GM19467 (cell line): ENCODE results near the gene COL17A1.

Source experiments
- ATAC-seq: cut with Tn5 transposase; IDR thresholded peaks from one replicate; pipeline ENCODE4 v1.9.1; 2021; ENCODE audit warnings: mild to moderate bottlenecking, moderate library complexity; ENCODE audit not compliant: unreplicated experiment

Gene COL17A1

DNA sequence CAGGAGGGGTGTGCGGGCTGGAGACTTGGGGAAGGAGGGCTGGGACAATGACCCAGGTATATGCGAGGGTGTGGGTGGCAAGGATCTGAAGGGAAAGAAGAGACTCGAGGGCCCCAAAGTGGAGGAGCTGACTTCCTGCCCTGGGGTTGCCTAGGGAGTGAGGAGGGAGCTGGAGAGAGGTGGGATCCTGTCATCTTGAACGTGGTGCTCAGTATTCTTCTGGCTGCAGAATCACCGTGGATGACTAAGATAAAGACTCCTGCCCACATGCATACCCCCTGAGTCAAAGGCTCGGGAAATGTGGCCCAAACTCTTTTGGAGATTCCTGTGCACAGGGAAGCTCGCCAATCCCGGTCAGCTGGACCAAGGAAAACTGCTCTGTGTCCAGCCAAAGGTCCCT, 31.2 kb downstream of the COL17A1 start:
- no peak for ATAC-seq

DNA sequence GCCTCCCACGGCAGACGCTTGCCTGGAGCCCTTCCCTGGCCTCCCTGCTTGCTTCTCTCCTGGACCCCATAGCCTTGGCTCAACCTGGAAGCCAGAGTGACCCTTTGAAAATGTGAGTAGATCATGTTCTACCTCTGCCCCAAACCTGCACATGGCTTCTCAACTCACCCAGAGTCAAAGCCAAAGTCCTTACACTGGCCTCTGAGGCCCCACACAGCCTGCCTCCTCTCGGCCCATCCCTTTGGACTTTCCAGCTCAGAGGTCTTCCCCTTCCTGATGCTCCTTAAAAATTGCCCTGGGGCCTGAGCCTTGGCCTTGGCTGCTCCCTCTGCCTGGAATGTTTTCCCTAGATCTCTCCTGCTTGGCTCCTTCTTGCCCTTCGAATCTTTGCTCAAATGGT, 32.5 kb downstream of the COL17A1 start:
- ATAC-seq: no peak

DNA sequence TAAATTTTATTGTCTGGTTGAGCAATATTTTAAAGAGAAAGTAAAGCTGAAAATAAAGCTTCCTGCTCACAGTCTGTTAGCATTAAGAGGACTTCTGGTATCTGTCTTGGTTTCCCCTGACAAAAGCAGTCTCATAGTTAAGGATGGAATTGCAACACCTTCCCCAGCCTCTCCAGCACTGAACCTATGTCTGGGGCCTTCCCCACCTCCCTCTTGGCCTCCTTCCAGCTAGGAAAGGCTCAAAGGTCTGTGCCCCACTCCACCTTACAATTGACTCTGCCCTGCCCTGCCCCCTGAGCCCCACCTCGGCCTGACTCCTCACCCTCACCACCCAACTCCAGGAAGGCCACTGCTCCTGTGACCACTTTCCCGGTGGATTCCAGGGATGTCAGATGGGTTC, 33.2 kb downstream of the COL17A1 start:
- ATAC-seq: no peak

DNA sequence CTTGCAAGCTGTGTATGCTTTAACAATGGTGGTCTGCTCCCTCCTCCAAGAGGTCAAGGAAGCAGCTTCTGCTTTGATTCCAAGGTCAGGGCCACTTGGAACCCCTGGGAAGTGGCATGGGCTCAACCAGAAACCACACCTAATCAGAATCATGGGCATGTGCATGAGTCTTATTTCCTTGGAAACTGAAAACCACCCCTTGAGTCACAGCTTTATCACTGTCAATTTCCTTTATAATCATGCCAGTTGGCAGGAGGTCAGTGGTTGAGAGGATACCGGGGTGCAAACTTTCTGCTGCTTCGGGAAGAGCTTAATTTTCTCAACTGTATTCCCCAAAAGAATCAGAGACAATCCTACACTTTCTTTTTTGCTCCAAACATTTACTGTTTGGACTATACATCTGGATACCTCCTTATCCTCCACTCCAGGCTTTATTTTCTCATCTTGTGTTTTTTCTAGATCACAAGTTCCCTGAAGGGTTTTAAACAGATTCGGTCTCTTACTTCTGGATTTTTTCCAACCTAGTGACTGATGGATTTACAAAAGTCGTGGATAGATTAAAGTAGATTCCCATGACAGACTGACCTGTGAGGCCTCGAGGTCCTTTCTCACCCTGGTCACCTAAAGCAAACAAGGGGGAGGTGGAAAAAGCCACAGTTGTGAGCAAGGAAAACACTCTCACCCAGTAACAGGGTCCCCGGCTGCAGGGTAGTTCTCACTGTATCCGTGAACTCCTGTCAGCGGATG, 36.0 kb downstream of the COL17A1 start:
- no peak for ATAC-seq

DNA sequence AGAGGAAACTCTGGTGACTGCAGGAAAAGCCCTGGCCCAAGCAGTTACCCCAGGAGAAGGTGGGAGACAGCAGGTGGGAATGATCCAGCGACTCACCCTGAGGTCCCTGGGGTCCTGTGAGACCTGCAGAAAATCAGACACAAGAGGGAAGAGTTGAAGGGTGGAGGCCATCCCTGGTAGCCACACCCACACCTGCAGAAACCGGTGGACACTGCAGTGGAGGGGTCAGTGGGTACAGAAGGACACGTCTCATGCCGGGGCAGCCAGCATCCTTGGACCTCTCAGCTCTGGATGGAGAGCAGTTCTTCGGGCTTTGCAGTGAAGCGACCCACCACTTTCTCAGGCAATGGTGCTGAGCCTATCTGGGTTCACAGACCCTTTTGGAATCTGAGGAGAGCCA, 39.0 kb downstream of the COL17A1 start:
- no peak for ATAC-seq

DNA sequence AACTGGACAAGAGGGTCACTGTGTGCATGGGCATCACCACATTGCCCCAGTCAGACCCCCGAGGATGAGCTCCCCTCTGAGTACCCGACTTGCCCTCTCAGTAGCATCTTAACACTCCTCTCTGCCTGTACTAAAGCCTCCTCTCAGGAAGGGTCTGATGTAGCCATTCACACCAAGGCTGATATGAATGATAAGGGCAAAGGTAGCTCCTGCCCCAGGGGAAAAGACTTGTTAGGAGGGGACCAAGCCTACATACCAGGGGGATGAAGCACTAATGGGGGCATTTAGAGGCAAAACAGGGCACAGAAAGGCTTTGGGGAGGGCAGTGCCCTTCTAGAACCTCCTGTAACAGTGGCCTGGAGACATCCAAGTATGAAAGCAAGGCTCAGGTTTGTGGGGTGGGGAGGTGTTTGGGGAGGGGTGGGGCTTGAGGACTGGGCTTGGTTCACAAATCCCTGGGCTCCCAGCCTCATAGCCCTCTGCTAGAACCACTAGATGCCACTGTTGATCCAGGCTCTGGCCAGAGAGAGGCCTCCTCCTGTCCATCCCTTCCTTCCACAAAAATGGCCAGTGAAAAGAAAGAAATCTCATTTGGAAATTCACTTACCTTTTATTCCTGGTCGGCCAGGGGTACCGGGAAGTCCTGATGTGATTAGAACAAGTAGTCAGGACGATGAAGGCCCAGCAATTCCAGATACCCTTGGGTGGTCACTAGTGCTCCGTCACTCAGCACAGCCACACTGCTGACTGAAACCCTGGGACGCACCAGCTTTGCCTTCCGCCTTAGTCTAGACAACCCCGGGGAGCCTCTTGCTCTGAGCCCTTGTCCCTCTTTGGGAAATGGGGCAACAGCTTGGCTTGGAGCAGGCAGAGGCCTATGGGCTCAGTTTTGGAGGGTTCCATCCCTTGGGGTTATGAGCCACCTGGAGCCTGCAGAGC, 40.3 kb downstream of the COL17A1 start:
- no peak for ATAC-seq

DNA sequence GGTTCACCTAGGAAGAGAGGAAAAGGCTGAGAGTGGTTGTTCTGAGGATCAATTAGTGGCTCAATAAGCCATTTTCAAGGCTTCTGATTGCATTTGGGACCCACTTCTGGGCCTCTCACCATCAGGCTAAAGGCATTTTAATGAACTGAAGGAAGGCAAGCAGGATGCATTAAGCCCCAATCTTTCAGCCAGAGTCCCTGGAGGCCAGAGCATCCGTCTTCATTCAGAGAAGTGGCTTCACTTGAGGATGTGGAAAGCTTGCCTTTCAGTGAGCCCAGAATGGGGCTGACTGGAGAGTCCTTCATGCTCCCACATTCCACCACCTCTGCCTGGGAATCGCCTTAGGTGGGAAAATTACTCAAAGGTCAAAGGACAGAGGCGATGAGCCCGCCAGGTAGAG, 41.8 kb downstream of the COL17A1 start:
- ATAC-seq: no peak

DNA sequence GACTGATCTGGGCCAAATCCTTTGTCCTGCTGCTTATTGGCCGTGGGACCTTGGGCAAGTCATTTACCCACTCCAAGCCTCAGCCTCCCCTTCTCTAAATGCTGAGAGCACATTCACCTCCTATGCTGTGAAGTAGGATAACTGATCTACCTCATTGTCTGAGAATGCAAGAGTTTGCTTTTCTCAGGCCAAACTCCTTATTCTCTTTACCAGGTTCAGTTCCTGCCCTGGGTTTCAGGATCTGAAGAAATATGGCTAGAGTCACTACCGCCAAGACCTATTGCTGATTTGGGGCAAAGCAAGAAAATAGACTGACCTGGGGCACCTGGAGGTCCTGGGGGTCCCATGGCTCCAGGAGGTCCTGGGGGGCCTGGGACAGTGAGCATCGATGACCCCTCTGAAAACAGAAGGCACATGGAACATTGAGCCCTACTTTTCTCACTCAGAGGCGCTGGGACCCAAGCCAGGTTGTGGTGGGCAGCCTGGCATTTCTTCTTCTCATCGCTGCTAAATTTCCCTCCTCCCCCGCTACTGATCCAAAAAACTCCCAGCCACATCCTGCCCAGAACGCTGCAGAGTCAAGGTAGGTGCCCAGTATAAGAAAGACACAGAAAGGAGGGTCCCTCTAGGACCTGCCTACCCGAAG, 42.4 kb downstream of the COL17A1 start:
- no peak for ATAC-seq

DNA sequence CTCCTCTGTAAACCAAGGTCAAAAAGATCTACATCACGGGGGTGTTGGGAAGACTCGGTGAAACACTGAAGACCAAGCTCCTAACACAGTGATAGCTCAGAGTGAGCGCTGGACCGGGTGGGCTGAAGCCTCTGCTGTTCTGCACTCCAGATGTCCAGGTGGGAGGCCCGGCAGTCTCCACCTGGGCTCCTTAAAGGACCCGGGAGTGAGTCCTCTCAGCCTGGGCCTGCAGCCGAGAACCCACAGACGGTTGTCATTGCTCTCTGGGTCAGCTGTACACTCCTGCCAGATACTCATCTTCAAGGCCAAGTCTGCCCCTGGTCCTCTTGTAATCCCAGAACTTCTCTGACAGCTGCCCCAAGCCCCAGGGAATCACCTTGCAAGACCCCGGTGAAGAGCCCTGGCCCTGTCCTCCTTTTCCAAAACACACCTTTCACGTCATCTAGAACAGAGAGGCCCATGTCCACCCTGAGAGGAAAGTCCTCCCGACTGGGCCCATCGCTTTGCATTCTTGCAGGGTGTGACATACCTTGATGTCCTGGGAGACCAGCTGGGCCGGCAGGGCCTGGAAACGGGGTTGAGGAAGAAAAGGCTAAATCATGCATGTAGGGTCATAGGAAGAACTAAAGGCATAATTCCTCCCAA, 43.7 kb downstream of the COL17A1 start:
- no peak for ATAC-seq

DNA sequence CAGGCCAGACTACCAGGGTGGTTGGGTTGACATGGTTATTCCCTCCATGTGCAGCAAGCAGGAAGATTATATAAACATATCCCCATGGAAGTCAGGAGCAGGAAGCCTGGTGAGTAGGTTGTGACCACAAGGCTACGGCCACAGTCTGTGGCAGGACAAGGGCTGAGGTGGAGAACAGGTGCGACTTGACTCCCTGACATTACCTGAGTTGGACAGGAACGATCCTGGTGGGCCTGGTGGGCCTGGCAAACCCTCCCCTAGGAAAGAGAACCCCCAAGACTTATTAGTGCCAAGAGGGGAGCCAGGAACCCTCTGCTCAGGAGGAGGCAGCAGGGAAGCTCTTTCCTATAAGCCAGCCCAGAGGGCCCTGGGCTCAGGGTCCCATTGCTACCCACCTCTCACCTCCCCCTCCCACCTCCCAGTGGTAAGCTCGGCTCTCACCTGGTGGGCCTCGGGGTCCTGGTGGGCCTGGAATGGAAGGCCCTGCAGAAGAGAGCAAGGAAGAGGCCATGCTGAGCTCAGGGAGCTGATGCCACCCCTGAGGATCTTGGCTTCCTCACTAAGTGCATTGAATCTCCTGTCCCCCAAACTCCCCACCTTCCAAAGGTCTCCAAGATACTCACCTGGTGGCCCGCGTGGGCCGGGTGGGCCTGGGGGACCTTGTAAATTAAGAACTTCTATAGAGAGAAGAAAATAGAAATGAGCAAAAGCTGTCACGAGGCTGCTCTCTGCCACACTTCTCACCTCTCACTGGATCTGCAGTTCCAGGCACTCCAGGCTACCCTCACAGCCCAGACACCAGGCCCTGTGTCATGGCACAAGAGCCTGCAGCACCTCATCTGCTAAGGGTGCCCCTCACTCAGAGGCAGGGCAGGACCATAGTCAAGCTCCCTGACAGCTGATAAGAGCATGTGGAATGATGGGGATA, 44.6 kb downstream of the COL17A1 start:
- ATAC-seq: no peak

DNA sequence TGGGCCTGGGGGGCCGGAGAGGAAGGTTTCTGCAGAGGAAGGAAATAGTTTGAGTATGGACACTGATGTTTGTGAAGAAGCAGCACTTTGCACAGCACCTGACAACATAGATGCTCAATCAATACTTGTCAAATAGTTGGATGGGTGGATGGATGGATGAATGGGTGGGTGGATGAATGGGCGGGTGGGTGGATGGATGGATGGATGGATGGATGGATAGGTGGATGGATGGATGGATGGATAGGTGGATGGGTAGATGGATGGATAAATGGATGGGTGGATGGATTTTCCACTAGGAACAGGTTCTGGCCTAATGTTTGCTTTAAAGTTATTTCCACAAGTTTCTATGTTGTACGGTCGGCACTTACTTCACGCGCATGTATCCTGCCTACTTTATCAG, 45.3 kb downstream of the COL17A1 start:
- no peak for ATAC-seq

DNA sequence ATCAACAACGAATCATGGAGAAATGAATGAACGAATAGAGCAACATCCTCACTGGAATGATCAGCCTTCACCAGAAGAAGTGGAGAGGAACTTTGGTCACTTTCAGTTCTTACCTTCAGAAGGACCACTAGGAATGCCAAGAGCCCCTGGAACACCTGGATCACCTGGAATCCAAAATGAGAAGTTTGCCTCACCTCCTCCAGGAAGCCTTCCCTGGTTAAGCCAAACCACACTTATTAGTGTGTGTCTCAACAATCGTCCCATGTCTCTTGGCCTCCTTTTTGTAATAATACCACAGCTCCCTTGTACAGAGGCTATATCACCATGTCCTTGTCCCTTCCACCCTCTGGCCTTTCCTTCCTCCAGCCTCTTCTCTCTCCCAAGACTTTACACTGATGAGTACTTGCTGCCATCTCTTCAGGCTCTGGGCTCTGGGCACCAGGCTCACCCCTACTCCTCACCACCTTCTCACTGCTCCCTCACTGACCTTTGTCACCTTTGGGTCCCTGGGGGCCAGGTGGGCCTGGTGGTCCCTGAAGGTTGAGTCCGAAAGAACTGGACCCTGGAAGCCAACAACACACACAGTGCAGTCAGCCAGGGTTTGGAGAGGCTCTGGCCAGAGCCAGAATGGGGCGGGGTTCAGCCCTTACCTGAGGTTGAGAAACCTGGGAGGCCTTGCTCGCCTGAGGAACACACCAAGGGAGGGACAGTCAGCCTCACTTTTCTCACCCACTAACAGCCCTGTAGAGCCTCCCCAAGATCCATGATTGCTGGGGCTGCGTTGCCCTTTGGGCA, 46.5 kb downstream of the COL17A1 start:
- no peak for ATAC-seq

DNA sequence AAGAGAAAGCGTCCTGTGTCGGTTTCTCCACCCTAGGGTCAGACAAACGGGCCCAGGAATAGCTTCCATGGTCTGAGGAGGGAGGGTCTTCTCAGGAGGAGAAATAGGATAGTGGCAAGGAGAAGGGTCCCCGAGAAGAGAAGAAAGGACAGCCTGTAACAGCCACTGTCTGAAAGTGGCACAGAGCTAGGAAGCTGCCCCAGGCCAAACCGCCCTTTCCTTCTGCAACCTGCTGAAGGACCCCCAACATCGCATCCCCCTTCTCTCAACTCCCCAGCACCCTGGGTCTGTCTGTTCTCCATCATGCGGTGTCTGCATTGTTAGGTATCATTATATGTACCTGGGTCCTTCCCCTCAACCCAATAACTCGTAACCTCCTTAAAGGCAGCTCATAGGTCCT, 47.1 kb downstream of the COL17A1 start:
- no peak for ATAC-seq

DNA sequence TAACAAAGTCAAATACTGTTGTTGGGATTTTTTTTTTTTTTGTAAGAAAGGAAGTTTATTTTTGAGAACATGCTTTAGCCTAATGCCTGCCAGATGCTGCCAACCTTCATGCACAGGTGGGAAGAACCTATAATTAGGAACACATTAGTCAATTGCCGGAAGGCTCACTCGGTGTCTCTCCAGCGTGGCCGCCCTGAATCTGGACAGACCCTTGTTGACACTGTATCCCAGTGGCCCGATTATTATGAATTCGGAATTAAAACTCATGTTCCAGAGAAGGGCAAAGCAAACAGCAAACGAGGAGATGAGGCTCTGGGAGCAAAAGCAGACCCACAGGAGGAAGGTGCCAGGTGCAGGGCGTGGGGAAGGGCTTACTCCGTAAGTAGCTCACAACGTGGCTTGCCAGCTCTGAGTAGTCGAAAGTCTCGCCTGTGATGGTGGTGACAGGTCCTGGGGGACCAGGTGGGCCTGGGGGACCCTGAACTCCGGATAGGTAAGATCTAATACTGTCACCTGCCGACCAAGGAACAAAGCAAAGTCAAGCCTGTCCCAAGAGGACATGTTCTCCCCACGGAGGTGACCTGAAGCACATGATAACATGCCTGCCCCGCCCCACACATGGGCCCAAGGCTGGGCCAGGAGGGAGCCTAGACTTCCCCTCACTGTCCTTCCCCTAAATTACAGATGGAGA, 48.3 kb downstream of the COL17A1 start:
- ATAC-seq: no peak

DNA sequence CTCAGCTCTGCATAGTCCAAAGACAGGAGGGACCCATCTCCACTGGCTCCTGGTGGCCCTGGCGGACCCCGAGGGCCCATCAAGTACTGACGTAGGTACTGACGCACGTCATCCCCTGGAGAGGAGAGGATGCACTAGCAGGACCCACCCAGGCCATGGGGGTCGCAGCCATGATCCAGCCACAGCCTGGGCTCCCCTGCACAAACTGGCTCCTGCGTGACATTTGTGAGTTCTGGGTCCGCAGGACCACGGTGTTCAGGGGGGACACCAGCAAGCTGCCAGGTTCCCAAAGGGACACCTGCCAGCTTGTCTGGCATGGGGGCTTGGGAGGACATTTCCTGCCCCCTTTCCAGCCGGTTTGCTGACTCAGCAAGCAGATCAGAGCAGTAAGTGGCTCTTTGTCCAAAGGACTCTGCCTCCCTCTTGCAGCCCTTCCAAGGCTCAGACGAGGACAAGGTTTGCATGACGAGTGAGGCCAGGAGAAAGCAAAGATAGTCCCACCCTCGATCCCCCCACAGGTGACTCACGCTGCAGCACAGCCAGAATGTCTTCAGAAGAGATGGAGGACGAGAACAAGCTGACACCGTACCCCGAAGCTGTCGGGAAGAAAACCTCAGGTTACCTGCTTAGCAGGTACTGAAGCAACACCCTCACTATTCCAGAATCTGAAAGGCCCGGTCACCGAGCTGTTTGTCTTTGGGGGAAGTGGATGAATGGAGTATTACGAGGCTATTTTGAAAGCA, 49.0 kb downstream of the COL17A1 start:
- ATAC-seq: no peak

DNA sequence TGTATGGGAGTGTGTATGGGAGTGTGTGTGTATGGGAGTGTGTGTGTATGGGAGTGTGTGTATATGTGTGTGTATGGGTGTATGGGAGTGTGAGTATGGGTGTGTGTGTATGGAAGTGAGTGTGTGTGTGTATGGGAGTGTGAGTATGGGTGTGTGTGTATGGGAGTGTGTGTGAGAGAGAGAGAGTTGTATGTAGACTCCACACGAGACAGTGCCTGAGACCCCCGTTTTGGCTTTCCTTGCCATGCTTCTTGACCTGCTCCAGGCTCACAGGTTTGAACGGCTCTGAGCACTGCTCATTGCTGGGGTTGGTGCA, 49.7 kb downstream of the COL17A1 start:
- no peak for ATAC-seq

DNA sequence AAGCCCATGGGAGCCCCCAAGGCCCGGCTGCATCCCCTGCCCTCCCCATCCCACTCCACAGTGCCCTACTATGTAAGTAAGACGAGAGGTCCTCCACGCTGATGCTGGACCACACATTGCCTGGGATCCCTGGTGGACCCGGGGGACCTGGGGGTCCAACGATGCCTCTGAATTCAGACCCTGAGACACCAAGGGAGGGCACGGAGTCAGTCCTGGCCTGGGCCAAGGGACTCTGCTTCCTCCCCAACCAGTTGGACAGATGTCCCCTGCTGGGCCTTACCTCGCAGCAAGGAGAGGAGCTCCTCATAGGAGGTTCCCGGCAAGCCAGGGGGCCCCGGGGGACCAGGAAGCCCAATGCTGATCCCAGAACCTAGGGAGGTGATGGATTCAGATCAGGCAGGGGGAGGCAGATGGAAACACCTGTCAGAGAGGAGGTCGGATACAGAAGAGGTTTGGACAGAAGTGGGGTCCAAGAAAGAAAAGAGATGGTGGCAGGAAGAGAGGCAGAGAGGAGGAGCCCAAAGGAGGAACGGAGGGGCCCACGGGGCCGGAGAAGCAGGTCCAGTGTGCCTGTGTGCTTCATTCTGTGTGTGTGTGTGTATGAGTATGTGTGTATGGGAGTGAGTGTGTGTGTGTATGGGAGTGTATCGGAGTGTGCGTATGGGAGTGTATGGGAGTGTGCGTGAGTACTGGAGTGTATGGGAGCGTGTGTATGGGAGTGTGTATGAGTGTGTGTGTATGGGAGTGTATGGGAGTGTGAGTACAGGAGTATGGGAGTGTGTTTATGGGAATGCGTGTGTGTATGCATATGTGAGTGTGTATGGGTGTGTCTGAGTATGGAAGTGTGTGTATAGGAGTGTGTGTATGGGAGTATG, 50.2 kb downstream of the COL17A1 start:
- ATAC-seq: no peak
